ENCODE data around the gene SOX12. TPM values are rescaled to one million over a fixed set of nuclear protein-coding genes. Genes with fewer than 3 reads are reported as not detected.
A peak's percentile ranks its signal among the peaks of the same experiment; 100 is the strongest.
"Not testable (repeated sequence)": the region's sequence is repeated elsewhere in the genome, so short reads cannot be mapped to it uniquely, and the experiment has no call there.

Gene SOX12
- polyA plus RNA-seq, 5 donors, result 23.6 to 46.6 (median 30.8) TPM

DNA sequence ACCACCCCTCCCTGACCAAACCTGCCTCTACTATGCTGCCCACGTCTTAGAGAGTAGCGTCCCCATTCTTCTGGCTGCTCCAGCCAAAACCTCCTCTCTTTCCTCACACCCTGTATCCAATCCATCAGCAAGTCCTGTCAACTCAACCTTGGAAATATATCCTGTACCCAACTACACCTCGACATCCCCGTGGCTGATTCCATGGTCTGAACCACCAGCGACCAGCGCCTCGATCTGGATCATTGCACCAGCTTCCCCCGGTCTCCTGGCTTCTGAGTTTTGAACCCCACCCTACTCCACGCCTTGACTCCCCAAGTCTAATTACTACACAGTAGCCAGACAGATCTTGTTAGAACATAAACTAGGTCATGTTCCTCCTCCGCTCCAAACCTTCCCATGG is 31.4 kb downstream of the SOX12 start:
- DNase-seq, result no peak

DNA sequence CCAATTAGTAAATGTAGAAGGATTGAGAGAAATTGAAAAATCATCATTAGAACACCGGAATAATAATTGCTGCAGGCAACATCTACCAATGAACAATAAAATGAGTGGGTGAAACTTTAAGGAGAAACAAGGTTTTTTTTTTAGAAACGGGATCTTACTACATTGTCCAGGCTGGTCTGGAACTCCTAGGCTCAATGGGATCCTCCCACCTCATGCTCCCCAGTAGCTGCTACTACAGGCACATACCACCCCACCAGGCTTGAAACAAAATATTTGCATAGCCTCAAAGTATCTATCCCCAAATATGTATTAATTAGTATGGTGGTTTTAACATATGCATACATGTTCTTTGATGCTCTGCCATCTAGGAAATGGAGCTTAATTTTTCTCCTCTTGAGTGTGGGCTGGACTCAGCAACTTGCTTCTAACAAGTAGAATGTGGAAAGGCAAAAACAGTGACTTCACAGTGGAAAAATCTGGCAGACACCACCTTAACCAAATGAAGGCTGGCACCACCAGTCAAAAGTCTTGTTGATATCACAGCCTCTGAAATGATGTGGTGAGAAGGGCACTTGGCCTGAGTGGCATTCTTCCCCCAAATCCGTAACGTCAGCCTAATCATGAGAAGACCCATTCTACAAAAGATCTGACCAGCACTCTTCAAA is 33.7 kb downstream of the SOX12 start:
- DNase-seq, result no peak

DNA sequence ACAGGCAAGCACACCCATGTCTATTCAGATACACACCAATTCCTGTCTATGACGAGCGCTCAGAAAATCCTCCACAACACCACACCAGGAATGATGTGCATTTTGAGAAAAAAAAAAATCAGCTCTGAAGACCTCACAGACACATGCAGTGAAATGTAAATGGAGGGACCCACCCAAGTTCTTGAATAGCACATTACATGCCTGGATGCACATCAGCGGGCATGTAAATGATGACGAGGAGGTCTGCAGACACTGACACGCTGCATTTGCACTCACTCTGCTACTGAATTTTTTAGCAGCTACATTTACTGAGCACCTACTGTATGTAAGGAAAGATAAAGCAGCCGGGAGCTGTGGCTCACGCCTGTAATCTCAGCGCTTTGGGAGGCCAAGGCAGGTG is 36.2 kb downstream of the SOX12 start:
- no peak for DNase-seq

DNA sequence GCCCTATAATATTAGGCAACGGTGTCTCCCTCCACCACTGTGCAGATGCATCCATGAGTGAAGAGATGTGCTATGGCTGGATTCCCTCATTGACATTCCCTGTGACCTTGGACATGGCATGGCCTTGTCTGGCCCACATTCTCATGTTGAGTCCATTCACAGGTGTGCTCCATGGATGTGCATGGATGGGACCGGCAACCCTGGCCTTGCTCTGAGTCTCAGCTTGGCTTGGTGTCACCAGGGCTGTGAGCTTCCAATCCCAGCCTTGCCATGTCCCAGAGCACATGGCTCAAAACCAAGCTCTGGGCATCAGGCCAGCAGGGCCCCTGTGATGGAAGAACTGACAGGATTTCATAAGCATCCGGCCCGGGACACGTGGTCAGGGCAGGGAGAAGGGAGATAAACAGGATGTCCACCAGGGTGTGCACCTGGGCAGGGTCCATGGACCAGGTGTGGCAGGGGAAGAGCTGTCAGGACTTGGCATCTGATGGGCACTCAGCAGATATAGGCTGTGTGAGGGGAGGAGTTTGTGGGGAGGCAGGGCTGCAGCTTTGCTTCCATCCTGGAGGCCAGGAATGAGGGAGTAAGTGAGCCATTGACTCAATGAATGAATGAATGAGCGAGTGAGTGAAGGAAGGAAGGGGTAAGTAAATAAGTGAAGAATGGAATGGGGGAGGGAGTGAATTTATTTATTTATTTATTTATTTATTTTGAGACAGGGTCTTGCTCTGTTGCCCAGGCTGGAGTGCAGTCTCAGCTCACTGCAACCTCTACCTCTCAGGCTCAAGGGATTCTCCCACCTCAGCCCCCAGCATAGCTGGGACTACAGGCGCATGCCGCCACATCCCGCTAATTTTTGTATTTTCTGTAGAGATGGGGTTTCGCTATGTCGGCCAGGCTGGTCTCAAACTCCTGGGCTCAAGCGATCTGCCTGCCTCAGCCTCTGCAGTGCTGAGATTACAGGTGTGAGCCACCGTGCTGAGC is 37.2 kb downstream of the SOX12 start:
- peak; percentile 86 to 89 for DNase-seq

DNA sequence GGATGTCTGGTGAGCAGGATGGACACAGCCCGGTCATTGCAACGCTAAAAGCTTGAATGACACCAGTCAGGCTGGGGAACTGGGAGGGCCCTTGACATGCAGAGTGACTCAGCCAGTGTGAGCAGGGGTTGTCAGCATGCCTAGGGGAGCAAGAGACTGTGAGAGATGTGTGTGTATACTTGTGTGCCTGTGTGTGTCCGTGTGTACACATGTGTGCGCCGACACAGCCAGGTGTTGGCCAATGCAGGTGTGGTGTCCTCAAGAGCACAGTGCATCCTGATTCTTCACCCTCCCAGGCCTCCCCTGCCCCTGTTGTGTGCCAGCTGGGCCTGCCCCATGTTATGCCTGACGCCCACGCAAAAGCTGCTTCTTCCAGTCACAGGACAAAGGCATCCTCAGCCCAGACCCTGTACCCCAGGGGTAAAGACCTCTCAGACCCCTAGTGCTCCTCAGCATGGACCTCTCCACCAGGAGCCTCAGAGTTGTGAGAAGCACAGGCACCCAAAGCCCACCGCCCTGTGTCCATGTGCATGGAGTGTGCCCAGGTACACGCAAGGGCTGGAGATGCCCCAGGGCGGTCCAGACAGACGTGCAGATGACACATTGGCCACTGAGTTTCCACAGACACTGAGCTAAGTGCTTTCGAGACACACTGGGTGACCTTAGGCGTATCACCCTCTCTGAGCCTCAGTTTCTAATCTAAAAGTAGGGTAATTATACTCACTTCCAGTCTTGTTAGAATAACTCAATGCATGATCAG is 38.1 kb downstream of the SOX12 start:
- no peak for DNase-seq

DNA sequence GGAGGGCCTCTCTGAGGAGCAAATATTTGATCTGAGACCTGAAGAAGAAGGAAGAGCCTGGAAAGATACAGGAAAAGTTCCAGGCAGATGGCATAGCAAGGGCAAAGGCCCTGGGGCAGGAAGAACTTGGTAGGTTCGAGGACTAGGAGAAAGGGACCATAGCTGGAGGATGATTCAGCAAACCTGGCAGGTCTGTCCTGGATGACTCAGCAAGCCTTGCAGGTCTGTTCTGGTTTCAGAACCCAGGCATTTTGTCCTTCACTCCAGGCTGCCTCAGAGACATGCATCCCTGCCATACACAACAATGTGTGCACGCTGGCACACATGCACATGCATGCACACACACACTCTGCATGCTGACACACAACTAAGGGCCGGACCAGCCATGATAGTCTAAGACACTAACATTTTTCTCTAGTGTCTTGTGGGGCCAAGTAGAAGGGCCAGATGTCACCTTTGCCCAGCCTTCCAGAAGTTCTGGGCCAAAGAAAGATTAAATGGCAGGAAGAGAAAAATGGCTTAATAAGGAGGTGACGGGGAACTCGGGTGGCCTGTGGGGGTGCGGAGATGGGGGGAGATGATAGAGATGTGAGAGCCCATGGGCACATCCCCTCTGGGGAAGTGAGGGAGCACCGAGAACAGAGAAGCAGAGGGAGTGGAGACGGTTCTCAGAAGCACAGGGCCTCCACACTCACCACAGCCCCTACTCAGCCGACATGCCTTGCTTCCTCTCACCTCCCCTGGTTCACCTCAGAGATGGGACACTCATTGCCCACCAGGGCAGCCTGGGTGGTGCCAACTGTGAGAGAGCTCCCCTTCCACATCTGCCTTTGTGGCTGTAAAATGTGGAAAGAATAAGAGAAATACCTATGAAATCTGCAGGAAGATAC is 39.8 kb downstream of the SOX12 start:
- DNase-seq, result no peak

DNA sequence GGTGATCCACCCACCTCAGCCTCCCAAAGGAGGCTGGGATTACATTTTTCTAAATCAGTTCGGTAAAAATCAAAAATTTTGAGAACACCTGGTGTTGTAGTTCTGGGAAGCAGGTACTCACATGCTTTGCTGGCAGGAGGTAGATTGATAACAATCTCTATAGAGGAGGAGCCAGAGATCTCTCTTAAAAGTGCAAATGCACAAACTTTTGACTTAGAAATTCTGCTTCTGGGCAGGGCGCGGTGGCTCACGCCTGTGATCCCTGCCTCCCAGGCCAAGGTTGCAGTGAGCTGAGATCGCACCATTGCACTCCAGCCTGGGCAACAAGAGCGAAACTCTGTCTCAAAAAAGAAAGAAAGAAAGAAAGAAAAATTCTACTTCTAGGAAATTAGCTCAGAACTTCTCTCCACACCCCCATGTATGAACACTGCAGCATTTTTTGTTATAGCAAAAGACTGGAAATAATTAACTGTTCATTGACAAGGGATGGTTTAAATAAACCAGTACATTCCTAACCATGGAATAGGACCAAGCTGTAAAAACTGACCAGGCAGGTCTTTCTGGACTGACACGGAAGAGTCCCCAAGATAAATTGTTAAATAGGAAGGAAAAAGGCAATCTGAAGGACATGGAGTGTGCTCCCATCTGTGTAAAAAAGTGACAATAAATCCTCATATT is 40.8 kb downstream of the SOX12 start:
- DNase-seq, result no peak

DNA sequence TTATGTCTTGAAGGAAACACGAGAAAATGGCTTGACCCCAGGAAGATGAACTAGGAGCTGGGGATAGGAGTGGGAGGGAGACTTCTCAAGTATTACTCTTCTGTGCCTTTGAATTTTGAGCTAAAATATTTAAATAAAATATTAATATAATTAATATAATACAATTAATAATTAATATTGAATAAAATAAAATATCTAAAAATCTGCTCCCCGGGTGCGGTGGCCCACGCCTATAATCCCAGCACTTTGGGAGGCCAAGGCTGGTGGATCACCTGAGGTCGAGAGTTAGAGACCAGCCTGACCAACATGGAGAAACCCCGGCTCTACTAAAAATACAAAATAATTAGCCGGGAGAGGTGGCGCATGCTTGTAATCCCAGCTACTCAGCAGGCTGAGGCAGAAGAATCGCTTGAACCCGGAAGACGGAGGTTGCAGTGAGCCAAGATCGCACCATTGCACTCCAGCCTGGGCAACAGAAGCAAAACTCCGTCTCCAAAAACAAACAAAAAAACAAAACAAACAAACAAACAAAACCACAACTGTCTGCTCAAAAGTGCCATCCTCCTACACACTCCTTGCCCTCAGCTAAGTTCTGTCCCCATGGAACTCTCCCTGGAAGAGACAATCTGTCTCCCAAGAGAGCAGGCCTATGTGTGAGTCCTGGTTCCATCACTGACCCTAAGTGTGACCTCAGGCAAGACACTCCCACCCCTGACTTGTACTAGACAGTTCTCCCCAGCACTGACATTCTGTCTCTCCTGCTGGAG is 41.5 kb downstream of the SOX12 start:
- no peak for DNase-seq

DNA sequence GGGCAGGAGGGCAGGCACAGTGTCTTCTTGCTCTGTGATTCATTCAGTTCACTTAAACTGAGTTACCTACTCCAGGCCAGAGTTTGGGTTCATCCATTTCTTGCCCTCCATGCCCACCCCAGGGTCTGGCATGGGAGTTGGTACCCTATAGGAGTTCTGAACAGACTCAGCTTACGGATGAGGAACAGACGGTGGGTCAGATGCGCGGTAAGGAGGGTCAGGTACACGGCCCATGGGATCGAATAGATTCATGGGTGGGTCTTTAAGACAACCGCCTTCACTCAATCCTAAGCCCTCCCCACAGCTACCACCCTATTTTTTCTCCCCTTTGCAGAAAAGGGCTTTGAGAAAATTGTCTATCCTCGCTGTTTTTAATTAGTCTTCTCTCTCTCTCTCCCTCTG is 42.1 kb downstream of the SOX12 start:
- no peak for DNase-seq

DNA sequence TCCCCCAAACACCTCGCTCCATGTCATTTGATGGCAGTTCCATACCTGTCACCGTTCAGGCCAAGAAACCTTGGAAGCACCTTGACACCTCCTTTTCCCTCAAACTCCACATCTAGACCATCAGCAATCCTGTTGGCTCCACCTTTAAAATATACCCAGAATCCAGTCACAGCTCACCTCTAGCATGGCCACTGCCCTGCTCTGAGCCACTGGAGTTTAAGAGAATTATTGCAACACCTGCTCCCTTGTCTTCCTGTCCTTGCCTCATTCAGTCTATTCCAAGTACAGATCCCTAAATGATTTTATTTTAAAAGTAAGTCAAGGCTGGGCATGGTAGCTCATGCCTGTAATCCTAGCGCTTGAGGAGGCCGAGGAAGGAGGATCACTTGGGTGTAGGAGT is 43.6 kb downstream of the SOX12 start:
- DNase-seq, result no peak

DNA sequence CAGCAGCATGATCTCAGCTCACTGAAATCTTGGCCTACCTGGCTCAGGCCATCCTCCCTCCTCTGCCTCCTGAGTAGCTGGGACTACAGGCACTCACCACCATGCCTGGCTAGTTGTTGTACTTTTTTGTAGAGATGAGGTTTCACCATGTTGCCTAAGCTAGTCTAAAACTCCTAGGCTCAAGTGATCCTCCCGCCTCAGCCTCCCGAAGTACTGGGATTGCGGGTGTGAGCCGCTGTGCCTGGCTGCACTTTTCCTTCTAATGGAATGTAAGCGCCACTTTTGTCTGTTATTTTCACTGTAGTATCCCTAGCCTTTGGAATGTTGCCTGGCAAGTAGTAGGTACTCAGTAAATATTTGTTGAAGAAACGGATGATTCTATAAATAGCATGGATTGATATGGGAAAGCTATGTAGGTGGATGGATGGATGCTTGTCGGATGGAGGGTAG is 44.8 kb downstream of the SOX12 start:
- no peak for DNase-seq

DNA sequence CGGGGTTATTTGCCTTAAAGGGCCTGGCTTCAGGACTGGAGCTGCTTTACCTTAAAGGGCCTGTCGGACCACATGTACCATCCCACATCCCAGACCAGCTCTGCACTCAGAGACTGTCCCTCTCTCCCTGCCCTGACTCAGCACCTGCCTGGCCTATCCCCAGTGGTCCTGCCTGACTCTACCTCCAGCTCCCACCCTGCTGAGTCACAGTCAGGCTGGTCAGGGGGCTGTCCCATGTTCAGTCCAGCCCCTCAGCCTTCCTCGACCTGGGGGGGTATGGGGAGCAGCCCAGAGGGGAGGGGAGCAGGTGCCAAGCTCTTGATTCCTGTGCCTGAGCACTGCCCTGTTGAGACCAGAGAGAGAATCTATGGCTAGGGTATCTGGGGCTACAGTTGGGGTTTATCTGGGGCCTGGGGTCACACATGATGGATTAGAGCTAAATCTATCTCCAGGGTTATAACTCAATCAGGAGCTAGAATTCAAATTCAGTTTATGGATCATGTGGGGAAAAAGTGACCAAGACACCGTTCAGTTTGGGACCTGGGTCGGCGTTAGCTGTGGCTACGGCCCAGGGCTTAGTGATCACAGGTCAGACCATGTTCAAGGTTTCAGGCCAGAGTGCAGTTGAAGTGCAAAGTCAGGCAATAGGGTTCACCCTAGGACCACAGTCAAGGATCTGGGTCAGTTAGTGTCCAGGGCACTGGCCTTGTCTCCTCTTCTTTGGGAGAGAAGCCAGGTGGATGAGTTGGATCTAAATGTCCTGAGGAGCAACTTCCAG is 45.8 kb downstream of the SOX12 start:
- DNase-seq, result no peak

DNA sequence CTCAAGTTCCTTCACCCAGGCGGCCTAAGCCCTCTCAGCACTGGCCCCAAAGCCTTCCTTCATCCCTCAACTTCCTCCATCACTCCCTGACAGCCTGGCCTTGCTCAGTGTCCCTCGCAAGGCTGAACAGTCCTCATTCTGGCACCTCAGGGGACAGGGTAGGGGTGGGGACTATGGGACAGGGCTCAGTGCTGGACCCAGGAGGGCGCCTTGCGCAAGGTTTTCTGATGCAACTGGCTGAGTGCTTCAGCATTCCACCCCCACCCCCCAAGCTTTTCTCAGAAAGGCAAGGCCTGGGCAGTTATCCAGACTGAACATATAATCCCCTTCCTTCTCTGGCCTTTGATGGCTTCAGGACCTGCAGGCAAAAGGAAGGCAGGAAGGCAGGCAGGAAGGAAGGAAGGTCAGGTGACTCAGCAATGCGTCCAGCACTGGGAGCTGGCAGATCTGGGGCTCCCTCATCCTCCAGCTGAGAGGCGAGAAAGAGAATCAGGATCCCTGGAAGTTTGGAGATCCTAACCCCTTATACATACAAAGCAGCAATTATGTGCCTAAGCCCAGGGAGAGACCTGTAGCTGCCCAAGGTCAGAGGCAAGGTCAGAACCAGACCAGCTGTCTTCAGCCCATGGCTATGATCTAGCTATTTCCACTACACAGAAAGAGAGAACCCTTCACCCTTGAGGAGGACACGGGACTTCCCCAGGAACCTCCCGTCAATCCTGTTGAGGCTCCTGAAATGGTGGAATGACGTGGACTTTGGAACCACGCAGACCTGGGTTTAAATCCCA is 46.6 kb downstream of the SOX12 start:
- peak; percentile 87 to 88 for DNase-seq

DNA sequence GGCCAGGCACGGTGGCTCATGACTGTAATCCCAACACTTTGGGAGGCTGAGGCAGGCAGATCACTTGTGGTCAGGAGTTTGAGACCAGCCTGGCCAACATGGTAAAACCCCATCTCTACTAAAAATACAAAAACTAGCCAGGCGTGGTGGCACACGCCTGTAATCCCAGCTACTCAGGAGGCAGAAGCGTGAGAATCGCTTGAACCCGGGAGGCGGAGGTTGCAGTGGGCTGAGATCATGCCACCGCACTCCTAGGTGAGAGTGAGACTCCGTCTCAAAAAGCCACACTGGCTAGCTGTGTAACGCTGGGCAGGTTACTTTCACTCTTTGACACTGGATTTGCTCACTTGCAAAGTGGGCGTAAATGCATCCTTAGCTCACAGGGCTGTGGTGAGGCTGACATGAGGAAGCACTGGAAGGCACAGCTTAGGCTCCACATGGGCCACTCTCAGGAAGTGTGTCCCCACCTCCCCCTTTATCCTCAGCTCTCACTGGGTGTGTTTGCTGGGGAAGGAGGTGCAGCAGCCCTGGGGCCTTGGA is 47.3 kb downstream of the SOX12 start:
- not testable (repeated sequence) for DNase-seq

DNA sequence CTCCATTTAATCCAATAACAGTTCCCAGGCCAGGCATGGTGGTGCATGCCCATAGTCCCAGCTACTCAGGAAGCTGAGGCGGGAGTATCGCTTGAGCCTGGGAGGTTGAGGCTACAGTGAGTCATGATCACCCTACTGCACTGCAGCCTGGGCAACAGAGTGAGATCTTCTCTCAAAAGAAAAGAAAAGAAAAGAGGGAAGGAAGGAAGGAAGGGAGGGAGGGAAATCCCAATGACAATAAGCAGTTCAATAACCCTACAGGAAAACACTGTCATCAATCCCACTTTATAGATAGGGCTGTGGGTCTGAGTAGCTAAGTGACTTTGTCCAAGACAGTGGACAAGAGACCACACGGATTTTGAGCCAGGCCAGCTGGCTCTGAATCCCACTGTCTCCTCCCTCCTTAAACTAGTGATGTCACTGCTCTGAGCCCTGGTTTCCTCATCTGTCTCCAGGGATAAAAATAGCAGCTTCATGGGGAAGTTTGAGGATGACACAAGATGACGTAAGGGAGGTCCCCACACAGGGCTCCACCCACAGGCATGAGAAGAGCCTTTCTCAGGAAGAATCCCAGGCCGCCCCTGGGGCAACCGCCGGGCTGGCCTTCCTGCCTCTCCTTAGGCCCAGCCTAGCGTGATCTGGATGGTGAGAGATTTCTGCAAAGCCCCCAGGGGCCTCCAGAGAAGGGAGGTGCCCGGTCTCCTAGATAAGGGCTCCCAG is 48.0 kb downstream of the SOX12 start:
- DNase-seq, result no peak

DNA sequence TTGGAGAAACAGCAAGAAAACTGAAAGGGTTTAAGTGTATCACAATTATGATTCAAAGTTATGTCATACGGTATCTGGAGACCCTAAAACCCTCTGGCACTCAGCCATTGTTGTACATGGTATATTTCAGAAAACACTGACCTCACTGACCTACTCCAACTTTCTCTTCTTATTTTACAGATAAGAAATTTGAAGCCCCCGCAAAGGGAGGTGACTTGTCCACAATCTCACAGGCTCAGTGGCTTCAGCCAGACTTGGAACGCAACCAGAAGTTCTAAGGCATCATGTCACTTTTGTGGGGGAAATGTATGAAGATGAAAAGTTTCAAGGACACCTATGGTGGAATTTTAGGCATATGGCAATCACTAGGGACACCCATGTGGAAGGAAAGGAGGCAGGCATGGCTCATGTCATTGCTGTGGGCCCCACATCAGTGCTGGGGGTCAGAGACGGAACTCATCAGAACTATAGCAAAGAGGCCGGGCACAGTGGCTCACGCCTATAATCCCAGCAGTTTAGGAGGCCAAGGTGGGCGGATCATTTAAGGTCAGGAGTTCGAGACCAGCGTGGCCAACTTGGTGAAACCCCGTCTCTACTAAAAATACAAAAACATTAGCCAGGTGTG is 50.0 kb downstream of the SOX12 start:
- no peak for DNase-seq

DNA sequence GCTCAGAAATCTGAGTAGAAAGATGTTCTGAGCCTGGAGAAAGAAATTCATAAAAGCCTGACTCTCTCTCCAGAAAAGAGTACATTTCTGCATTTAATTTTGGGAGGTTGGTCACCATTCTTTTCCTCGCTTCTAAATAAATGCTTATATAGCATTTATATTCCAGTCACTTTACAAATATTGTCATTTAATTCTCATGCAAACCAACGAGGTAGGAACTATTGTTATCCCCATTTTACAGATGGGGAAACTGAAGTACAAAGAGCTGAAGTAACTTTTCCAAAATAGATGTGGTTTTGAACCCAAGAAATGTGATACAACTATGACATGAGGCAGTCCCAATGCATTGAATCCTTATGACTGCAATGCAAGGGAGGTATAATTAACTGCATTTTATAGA is 50.7 kb downstream of the SOX12 start:
- no peak for DNase-seq

Data from right lung (tissue), 5 donors.